Muscle of leg (tissue), 11 donors: ENCODE measurements around the gene FBXO42. TPM values are rescaled to one million over a fixed set of nuclear protein-coding genes. Genes with fewer than 3 reads are reported as not detected.

ENCODE experiments used
- DNase-seq: peaks from one replicate; pipeline ENCODE4 v3.0.0; 2013
- H3K27ac ChIP-seq: one replicate; pipeline ENCODE4 v1.5.1; 2013; ENCODE audit warnings: mild to moderate bottlenecking, low read length, control low read depth
- H3K27me3 ChIP-seq: one replicate; pipeline ENCODE4 v1.6.1; 2013; ENCODE audit warnings: low read length; ENCODE audit not compliant: control insufficient read depth, insufficient read depth
- H3K36me3 ChIP-seq: one replicate; pipeline ENCODE4 v1.6.1; 2013; ENCODE audit warnings: low read length; ENCODE audit not compliant: control insufficient read depth, insufficient read depth
- H3K4me1 ChIP-seq: one replicate; pipeline ENCODE4 v1.6.1; 2013; ENCODE audit warnings: low read length; ENCODE audit not compliant: control insufficient read depth, insufficient read depth
- H3K4me3 ChIP-seq: one replicate; pipeline ENCODE4 v1.5.1; 2013; ENCODE audit warnings: low read length, control low read depth
- H3K9me3 ChIP-seq: replicated peaks from 2 replicates; pipeline ENCODE4 v1.6.1; 2013; ENCODE audit warnings: low read depth, low read length; ENCODE audit not compliant: control insufficient read depth
- WGBS: methylation state at CpG from one replicate; pipeline ENCODE4 v1.1.5; 2013; ENCODE audit warnings: missing lambda C conversion rate; ENCODE audit not compliant: insufficient coverage; 5-methylcytosine and 5-hydroxymethylcytosine counted together
- polyA plus RNA-seq, 8 donors: library from polyadenylated mRNA; unstranded; fragments of 120-200 nt; gene quantifications; one replicate each; pipeline versions ENCODE4 v1.2.1 to v1.2.3, GENCODE V29; 2013; ENCODE audit warnings: inconsistent platforms in 1 of 8, low replicate concordance in 1 of 8; ENCODE audit not compliant: insufficient read length in 8 of 8, insufficient read depth in 1 of 8
- total RNA-seq: library from RNA; stranded (reverse); fragments of 120-200 nt; gene quantifications from one replicate; pipeline ENCODE4 v1.2.4, GENCODE V29; 2013

Gene FBXO42
- total and polyA plus RNA-seq, 9 donors: 14.8 to 21.0 (median 16.5) TPM

DNA sequence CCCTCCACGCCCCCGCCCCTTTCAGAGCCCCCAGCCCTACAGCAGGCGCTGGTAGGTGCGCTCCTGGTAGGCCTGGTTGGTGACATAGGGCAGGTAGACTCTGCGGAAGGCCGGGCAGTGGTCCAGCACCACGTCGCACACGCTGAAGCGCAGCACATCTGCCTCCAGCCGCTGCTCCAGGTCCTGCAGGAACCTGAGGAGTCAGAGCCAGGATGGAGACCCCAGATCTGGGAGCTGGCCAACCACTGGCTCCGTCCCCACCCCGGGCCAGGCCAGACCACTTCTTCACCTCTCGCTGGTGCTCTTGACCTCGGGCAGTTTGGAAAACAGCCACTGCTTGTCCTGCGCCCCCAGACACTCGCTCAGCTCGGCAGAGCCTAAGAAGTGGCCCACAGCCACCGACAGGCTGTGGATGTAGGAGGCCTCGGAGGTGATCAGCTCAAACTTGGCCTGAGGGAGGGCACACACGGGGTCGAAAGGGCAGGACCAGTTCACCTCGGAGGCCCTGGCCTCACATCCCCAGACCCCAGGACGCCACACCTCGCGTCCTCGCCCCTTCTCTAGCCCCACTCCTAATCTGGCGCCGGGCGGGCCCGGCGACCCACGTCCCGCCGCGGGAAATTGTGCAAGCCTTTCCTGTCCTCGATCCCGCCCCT lies 146.3 kb downstream of the FBXO42 start:
- Histone ChIP-seq H3K27ac (peak overlapping the region; percentile 67), H3K4me3 (peak overlapping the region; percentile 26), H3K4me1 (peaks cover 19% of the 10 kb centered on the region), H3K27me3 (no peaks in the 10 kb centered on the region), H3K36me3 (peaks cover 3% of the 10 kb centered on the region), H3K9me3 (no peaks in the 10 kb centered on the region)
- WGBS: 48% methylated on average over 19 of the region's 38 CpGs
- DNase-seq: no peak

DNA sequence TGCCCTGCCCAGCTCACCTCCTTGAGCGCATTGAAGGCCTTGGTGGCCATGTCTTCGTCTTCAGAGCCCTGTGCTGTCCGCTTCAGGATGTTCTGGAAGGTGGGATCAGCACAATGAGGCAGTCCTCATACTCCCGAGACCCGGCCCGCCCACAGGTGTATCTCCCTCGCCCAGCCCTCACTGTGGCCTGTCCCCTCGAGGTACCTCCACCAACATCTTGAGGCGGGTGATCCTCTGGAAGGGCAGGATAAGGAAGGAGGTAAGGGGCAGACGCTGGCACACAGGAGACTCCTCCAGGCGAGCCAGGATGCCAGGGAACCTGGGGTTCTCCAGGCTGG lies 147.0 kb downstream of the FBXO42 start:
- Histone ChIP-seq H3K27ac (no peak overlapping the region), H3K27me3 (no peaks in the 10 kb centered on the region), H3K4me1 (peaks cover 19% of the 10 kb centered on the region), H3K4me3 (no peak overlapping the region), H3K9me3 (no peaks in the 10 kb centered on the region), H3K36me3 (peaks cover 3% of the 10 kb centered on the region)
- no peak for DNase-seq
- 95% methylated on average over 6 of the region's 11 CpGs for WGBS

DNA sequence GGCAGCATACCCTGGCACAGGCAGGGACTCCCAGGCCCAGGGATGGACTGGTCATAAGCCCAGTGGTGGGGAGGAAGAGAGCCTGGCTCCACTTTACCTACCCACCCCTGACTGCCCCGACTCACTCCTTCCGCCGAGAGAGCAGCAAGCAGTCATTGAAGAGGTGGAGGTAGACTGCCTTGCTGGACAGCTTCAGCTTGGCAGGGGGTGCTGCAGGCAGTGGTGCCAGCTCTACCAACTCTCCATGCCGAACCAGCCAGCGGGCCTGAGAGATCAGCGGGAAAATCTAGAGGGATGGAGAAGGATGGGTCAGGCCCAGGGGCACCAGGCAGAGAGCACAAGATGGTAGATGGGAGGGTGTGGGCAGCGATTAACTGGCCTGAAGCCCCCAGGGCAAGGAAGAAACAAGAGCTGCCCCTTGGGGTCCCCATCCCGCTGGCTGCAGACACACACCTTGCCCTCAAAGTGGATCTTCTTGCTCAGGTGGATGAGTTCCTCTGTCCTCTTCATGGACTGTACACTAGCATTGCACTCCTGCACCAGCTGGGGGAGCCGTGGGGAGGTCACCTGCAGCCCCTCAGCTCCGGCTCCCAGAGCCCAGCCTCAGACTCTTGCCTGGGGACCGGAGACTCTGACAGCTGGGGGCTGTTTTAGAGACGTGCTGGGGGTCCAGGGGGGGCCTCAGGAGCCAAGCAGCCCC lies 147.5 kb downstream of the FBXO42 start:
- Histone ChIP-seq H3K27me3 (no peaks in the 10 kb centered on the region), H3K4me1 (peaks cover 14% of the 10 kb centered on the region), H3K4me3 (no peak overlapping the region), H3K36me3 (peaks cover 3% of the 10 kb centered on the region), H3K27ac (no peak overlapping the region), H3K9me3 (no peaks in the 10 kb centered on the region)
- no peak for DNase-seq
- 77% methylated on average over 7 of the region's 12 CpGs for WGBS

DNA sequence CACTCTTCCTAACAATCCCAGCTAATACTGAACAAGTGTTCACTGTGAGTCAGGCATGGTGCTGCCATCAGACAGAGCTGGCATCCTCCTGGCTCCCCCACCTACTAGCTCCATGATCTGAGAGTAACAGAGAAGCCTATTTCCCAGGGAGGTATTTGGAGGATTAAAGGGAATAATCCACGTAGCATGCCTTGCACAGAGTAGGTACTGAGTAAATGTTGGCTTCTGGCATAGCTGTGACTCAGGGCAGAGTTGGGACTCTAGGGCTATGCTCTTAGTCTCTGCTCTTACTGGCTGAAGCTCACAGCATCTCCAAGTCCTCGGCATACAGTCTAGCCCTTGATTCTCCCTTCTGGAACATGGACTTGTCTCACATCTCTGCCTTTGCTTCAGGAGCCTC lies 148.1 kb downstream of the FBXO42 start:
- no peak for DNase-seq
- no CpG with 5 or more reads among the region's 2 CpGs for WGBS

DNA sequence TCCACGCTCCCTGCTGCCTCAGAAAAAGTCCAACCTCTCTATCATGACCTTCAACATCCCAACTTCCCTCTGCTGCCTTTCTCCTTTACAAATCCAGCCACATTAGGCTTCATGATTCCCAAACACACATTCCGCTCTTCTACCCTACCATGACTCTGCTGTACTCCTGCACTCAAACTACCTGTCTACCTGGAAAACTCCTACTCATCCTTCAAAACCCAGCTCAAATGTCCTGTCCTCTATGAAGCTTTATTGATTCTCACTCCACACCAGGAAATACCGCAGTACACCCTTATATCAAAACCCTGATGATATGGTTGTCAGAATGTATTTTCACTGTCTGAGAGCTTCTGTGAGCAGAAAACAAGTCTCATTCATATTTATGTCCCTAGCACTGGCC lies 148.7 kb downstream of the FBXO42 start:
- WGBS: 57% methylated on average over 2 of the region's 3 CpGs
- H3K9me3 ChIP-seq: no peaks in the 10 kb centered on the region

More for the DNA sequence above, 148.1 kb downstream of the FBXO42 start:
- no peaks in the 10 kb centered on the region for H3K27me3 ChIP-seq
- peaks cover 3% of the 10 kb centered on the region for H3K36me3 ChIP-seq
- no peak overlapping the region for H3K4me3 ChIP-seq
- peaks cover 11% of the 10 kb centered on the region for H3K4me1 ChIP-seq
- H3K27ac ChIP-seq: no peak overlapping the region
- no peaks in the 10 kb centered on the region for H3K9me3 ChIP-seq

DNA sequence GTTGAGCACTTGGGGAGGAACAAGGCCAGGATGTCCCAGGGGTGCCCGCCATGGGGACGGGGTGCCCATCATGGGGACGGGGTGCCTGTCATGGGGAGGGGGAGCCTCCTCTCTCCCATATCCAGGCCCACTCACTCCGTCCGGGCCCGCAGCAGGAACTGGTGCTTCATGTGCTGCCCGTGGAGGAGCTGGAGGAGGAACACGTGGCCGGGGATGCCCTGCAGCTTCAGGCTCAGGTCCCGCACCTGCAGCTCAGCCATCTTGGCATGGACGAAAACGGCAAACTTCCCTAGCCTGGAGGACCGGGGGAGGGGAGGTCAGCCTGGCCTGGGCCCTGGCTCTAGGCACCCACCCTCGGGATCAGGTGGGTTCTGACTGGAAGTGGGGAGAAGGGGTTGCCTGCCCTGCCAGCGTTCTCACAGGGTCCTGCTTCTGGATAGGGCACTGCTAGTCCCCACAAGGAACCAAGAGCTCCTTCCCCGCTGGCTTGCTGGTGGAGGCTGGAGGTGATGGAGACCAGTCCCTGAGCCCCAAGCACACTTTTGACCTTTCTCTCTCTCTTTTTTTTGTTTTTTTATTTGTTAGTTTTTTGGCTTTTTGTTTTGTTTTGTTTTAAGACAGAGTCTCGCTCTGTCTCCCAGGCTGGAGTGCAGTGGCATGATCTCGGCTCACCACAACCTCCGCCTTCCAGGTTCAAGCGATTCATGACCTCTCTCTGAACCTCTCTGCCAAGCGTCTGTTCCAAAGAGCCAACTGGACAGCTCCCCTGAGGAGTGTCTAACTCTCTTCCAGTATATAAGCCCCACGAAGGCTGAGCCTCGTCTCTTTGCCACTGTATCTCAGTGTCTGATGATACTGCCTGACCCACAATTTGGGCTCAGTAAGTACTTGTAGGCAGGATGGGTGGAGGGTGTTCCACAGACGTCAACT lies 149.7 kb downstream of the FBXO42 start:
- H3K27me3 ChIP-seq: no peaks in the 10 kb centered on the region
- H3K4me1 ChIP-seq: peaks cover 9% of the 10 kb centered on the region
- 71% methylated on average over 11 of the region's 24 CpGs for WGBS
- H3K9me3 ChIP-seq: no peaks in the 10 kb centered on the region
- no peak overlapping the region for H3K27ac ChIP-seq
- H3K4me3 ChIP-seq: no peak overlapping the region
- DNase-seq: no peak
- peaks cover 3% of the 10 kb centered on the region for H3K36me3 ChIP-seq

More for the DNA sequence above, 148.7 kb downstream of the FBXO42 start:
- no peak overlapping the region for H3K27ac ChIP-seq
- peaks cover 11% of the 10 kb centered on the region for H3K4me1 ChIP-seq
- peaks cover 3% of the 10 kb centered on the region for H3K36me3 ChIP-seq
- no peak for DNase-seq
- H3K27me3 ChIP-seq: no peaks in the 10 kb centered on the region
- H3K4me3 ChIP-seq: no peak overlapping the region

DNA sequence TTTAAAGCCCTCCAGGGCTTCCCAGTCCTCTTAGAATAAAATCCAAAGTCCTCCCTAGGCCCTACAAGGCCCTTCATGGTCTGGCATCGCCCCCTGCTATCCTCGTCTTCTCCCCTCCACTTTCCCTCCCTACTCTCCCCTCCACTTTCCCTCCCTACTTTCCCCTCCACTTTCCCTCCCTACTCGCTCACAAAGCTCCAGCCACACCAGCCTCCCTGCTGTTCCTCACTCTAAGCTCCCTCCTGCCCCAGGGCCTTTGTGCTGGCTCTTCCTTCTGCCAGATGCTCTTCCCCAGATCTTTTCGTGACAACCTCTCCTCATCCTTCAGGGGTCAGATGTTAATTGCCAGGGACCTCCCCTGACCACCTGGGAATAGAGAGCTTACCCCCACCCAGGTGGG lies 152.6 kb downstream of the FBXO42 start:
- WGBS: 86% methylated on average over 4 of the region's 4 CpGs
- H3K4me1 ChIP-seq: no peaks in the 10 kb centered on the region
- no peak overlapping the region for H3K27ac ChIP-seq
- H3K36me3 ChIP-seq: peaks cover 3% of the 10 kb centered on the region
- no peak overlapping the region for H3K4me3 ChIP-seq
- H3K9me3 ChIP-seq: no peaks in the 10 kb centered on the region
- H3K27me3 ChIP-seq: no peaks in the 10 kb centered on the region
- DNase-seq: no peak

DNA sequence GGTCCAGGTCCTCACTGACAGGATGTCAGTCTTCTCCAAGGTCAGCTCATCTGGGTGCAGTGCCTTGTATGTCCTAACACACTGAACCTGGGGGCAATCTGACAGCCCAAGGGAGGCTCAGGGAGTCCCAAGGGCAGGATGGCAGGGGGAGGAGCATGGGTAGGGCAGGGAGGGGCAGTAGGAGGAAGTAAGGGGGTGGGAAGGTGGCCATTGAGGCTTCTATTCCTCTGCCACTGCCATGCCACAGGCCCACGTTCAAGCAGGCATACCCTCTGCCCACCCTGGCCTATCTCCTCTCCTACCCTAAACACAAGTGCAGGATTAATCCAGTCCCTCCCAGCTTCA lies 153.2 kb downstream of the FBXO42 start:
- H3K27ac ChIP-seq: no peak overlapping the region
- WGBS: no CpG with 5 or more reads among the region's 1 CpG
- H3K4me1 ChIP-seq: no peaks in the 10 kb centered on the region
- H3K9me3 ChIP-seq: no peaks in the 10 kb centered on the region
- no peak overlapping the region for H3K4me3 ChIP-seq
- peaks cover 1% of the 10 kb centered on the region for H3K36me3 ChIP-seq
- DNase-seq: no peak
- no peaks in the 10 kb centered on the region for H3K27me3 ChIP-seq

DNA sequence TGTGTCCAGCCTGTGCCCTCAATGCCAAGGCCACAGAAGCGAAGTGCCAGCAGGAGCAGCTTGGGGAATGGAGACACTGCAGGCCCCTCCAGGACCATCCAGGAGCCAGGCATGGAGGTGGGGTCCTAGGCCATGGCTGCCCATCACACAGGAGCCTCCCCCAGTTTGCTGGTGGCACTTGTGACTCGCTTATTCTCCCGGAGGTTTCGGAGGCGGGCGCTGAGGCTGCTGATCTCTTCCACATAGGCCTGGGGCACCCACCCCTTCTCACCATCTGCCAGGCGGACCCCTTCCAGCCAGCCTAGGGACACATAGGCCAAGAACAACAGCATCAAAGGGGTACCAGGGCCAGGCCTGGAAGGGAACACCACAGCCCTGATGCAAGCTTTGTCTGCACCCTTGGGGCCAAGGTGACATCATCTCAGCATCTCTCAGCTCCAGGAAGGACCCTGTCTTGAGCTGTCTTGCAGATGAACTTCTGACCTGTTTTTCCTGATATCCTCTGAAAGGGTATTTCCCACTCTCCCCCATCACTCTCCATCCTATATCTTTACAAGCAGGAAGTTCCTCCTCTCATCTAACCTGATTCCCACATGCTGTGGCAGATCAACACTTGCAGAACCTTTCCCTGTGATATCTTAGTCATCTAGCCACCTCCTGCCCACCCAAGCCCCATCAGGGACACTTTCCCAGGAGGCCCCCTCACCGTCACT lies 153.7 kb downstream of the FBXO42 start:
- no peak overlapping the region for H3K27ac ChIP-seq
- no peaks in the 10 kb centered on the region for H3K27me3 ChIP-seq
- H3K4me3 ChIP-seq: no peak overlapping the region
- WGBS: 90% methylated on average over 8 of the region's 8 CpGs
- no peak for DNase-seq
- H3K4me1 ChIP-seq: no peaks in the 10 kb centered on the region
- no peaks in the 10 kb centered on the region for H3K9me3 ChIP-seq
- no peaks in the 10 kb centered on the region for H3K36me3 ChIP-seq

DNA sequence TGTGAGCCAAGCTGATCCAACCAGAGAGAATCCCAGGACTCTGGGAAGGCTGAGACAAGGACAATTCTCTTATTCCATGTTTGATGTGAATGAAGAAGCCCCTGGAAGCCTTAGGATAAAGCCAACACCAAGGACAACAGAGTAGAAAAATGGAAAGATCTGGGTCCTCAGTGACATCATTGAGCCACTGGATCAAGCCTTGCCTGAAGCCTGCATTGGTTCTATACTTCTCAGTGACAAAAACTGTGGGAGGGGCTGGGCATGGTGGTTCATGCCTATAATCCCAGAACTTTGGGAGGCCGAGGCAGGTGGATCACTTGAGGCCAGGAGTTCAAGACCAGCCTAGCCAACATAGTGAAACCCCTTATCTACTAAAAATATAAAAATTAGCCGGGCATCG lies 155.4 kb downstream of the FBXO42 start:
- no peaks in the 10 kb centered on the region for H3K27me3 ChIP-seq
- H3K9me3 ChIP-seq: no peaks in the 10 kb centered on the region
- H3K36me3 ChIP-seq: no peaks in the 10 kb centered on the region
- no peak for DNase-seq
- H3K27ac ChIP-seq: no peak overlapping the region
- WGBS: no CpG with 5 or more reads among the region's 3 CpGs
- peaks cover 4% of the 10 kb centered on the region for H3K4me1 ChIP-seq
- no peak overlapping the region for H3K4me3 ChIP-seq
